Aorta (tissue), 5 donors: Measurements from ENCODE around the gene HMGXB4. TPM values are rescaled to one million over a fixed set of nuclear protein-coding genes. Genes with fewer than 3 reads are reported as not detected.

Experiments used
- ATAC-seq: fragments of 200-7000 bp; cut with Tn5 transposase; one replicate; pipeline ENCODE4 v1.9.1; 2022; ENCODE audit warnings: moderate library complexity; ENCODE audit not compliant: low FRiP score
- DNase-seq, 2 donors: peaks; one replicate each; pipeline ENCODE4 v3.0.0-alpha.2; 2020
- H3K27ac ChIP-seq, 2 donors: one replicate each; pipeline ENCODE4 v1.5.1; 2013; ENCODE audit warnings: low read length in 2 of 2, mild to moderate bottlenecking in 2 of 2, moderate library complexity in 2 of 2, control low read depth in 1 of 2, inconsistent platforms in 1 of 2, low read depth in 1 of 2
- H3K27me3 ChIP-seq, 2 donors: one replicate each; pipeline ENCODE4 v1.6.1; 2013; ENCODE audit warnings: control low read depth in 1 of 2, low read length in 1 of 2, mild to moderate bottlenecking in 1 of 2, moderate library complexity in 1 of 2; ENCODE audit not compliant: insufficient read depth in 2 of 2, control insufficient read depth in 1 of 2
- H3K36me3 ChIP-seq, 2 donors: one replicate each; pipeline ENCODE4 v1.6.1; 2013; ENCODE audit warnings: control low read depth in 1 of 2, low read length in 1 of 2, mild to moderate bottlenecking in 1 of 2; ENCODE audit not compliant: insufficient read depth in 2 of 2, control insufficient read depth in 1 of 2
- H3K4me1 ChIP-seq, 2 donors: one replicate each; pipeline ENCODE4 v1.6.1; 2013; ENCODE audit warnings: low read length in 2 of 2, control low read depth in 1 of 2, mild to moderate bottlenecking in 1 of 2, moderate library complexity in 1 of 2; ENCODE audit not compliant: insufficient read depth in 2 of 2, control insufficient read depth in 1 of 2
- H3K4me3 ChIP-seq, 2 donors: one replicate each; pipeline ENCODE4 v1.5.1; 2013; ENCODE audit warnings: low read length in 2 of 2, control low read depth in 1 of 2, mild to moderate bottlenecking in 1 of 2
- H3K9me3 ChIP-seq: one replicate; pipeline ENCODE4 v1.6.1; 2013; ENCODE audit warnings: mild to moderate bottlenecking, low read length; ENCODE audit not compliant: control insufficient read depth
- WGBS, 2 donors: extraction: QIAGEN DNeasy Blood & Tissue Kit; methylation state at CpG; one replicate each; pipeline ENCODE4 v1.1.7; 2013; 5-methylcytosine and 5-hydroxymethylcytosine counted together
- intact Hi-C, 2 donors: fragments of 100-400 bp; cut with DNase I; formaldehyde crosslinking; loops; one replicate each; pipeline versions ENCODE4 v1.14.2 to v1.15.0; 2022
- polyA plus RNA-seq, 2 donors: library from polyadenylated mRNA; stranded (reverse); fragments of 200-250 nt; gene quantifications; one replicate each; pipeline ENCODE4 v1.2.3, GENCODE V29; 2013
- total RNA-seq, 2 donors: library from RNA; stranded (reverse); fragmentation: NEBNext Ultra II Directional; extraction: Animal tissue kit (Norgen Biotek cat#: 25700); gene quantifications; one replicate each; pipeline ENCODE4 v1.2.1, GENCODE V29; 2021
- donor health status: healthy with polysubstance abuse.
- donor health status: Bipolar disorder and iron deficiency.
- donor health status: DM: no; HTN: no; CAD: no.
- donor health status: DM: no; HTN: no; CAD: no.
- donor health status: DM: yes; HTN: yes; CAD: no.

Gene HMGXB4
- total and polyA plus RNA-seq, 4 donors, result 7.5 to 16.0 (median 12.3) TPM

GRCh38 chr22:35334004-35334403 is 76.7 kb downstream of the HMGXB4 start:
- H3K27me3 ChIP-seq, result no peaks in the 10 kb centered on the region
- H3K9me3 ChIP-seq, result no peaks in the 10 kb centered on the region
- ATAC-seq (no peak), DNase-seq (no peak)
- peaks cover 0 to 21% of the 10 kb centered on the region in 2 donors for H3K36me3 ChIP-seq
- H3K4me3 ChIP-seq, result no peak overlapping the region
- intact Hi-C loops, result no loop called here
- H3K27ac ChIP-seq, result no peak overlapping the region
- H3K4me1 ChIP-seq, result no peaks in the 10 kb centered on the region
- WGBS, 2 donors, result 77 to 82% methylated on average over 9 of the region's 9 CpGs

GRCh38 chr22:35335468-35335867 is 78.2 kb downstream of the HMGXB4 start:
- Histone ChIP-seq H3K4me3 (no peak overlapping the region), H3K27ac (no peak overlapping the region), H3K36me3 (peaks cover 0 to 19% of the 10 kb centered on the region in 2 donors), H3K4me1 (no peaks in the 10 kb centered on the region), H3K9me3 (no peaks in the 10 kb centered on the region), H3K27me3 (no peaks in the 10 kb centered on the region)
- DNase-seq, result no peak
- intact Hi-C loops, result no loop called here
- WGBS, 2 donors, result 86 to 87% methylated on average over 7 of the region's 7 CpGs
- no peak for ATAC-seq

- intact Hi-C loops, result no loop called here
- Histone ChIP-seq H3K4me1 (no peaks in the 10 kb centered on the region), H3K36me3 (peaks cover 0 to 20% of the 10 kb centered on the region in 2 donors), H3K9me3 (no peaks in the 10 kb centered on the region), H3K27me3 (no peaks in the 10 kb centered on the region), H3K4me3 (no peak overlapping the region), H3K27ac (no peak overlapping the region)
- no peak for ATAC-seq
- 54 to 57% methylated on average over 12 of the region's 12 CpGs for WGBS, 2 donors
- no peak for DNase-seq
Observed at GRCh38 chr22:35335936-35336781, 78.9 kb downstream of the HMGXB4 start.

GRCh38 chr22:35337932-35338331 is 80.6 kb downstream of the HMGXB4 start:
- no peak for ATAC-seq
- Histone ChIP-seq H3K27ac (no peak overlapping the region), H3K9me3 (no peaks in the 10 kb centered on the region), H3K27me3 (no peaks in the 10 kb centered on the region), H3K4me1 (no peaks in the 10 kb centered on the region), H3K36me3 (peaks cover 0 to 18% of the 10 kb centered on the region in 2 donors), H3K4me3 (no peak overlapping the region)
- intact Hi-C loops, result no loop called here
- no peak for DNase-seq
- 86 to 93% methylated on average over 4 of the region's 4 CpGs for WGBS, 2 donors

GRCh38 chr22:35341090-35341874 is 84.0 kb downstream of the HMGXB4 start:
- no peaks in the 10 kb centered on the region for H3K9me3 ChIP-seq
- intact Hi-C loops, result no loop called here
- no peaks in the 10 kb centered on the region for H3K27me3 ChIP-seq
- ATAC-seq (no peak), DNase-seq (no peak)
- H3K36me3 ChIP-seq, result peaks cover 0 to 5% of the 10 kb centered on the region in 2 donors
- 92 to 93% methylated on average over 19 of the region's 19 CpGs for WGBS, 2 donors
- no peaks in the 10 kb centered on the region for H3K4me1 ChIP-seq
- no peak overlapping the region for H3K4me3 ChIP-seq
- H3K27ac ChIP-seq, result no peak overlapping the region

- Histone ChIP-seq H3K4me1 (no peaks in the 10 kb centered on the region), H3K27me3 (no peaks in the 10 kb centered on the region), H3K9me3 (no peaks in the 10 kb centered on the region), H3K36me3 (peaks cover 0 to 2% of the 10 kb centered on the region in 2 donors), H3K4me3 (no peak overlapping the region), H3K27ac (no peak overlapping the region)
- DNase-seq (no peak), ATAC-seq (no peak)
- intact Hi-C loops, result no loop called here
- 92 to 96% methylated on average over 4 of the region's 4 CpGs for whole genome bisulfite sequencing, 2 donors
Observed at GRCh38 chr22:35342390-35342789, 85.1 kb downstream of the HMGXB4 start.

GRCh38 chr22:35343664-35344550 is 86.6 kb downstream of the HMGXB4 start:
- no peak overlapping the region for H3K4me3 ChIP-seq
- intact Hi-C loops, result no loop called here
- H3K27ac ChIP-seq, result no peak overlapping the region
- ATAC-seq (no peak), DNase-seq (no peak)
- no peaks in the 10 kb centered on the region for H3K27me3 ChIP-seq
- no peaks in the 10 kb centered on the region for H3K9me3 ChIP-seq
- H3K4me1 ChIP-seq, result no peaks in the 10 kb centered on the region
- WGBS, 2 donors, result 95 to 97% methylated on average over 24 to 26 of the region's 26 CpGs
- H3K36me3 ChIP-seq, result peaks cover 0 to 2% of the 10 kb centered on the region in 2 donors

GRCh38 chr22:35344956-35345690 is 87.8 kb downstream of the HMGXB4 start:
- WGBS, 2 donors, result 89 to 90% methylated on average over 14 of the region's 14 CpGs
- no peak for ATAC-seq
- Histone ChIP-seq H3K36me3 (peaks cover 0 to 2% of the 10 kb centered on the region in 2 donors), H3K27me3 (no peaks in the 10 kb centered on the region), H3K9me3 (no peaks in the 10 kb centered on the region), H3K4me1 (no peaks in the 10 kb centered on the region), H3K27ac (no peak overlapping the region), H3K4me3 (no peak overlapping the region)
- no peak for DNase-seq
- intact Hi-C loops, result no loop called here
